NCI-H510A (cell line): Measurements from ENCODE around the gene GINS1.

ENCODE experiments used
- DNase-seq: peaks from one replicate; lab custom pipeline; 2025; lab: John Stamatoyannopoulos, UW

Gene GINS1

DNA sequence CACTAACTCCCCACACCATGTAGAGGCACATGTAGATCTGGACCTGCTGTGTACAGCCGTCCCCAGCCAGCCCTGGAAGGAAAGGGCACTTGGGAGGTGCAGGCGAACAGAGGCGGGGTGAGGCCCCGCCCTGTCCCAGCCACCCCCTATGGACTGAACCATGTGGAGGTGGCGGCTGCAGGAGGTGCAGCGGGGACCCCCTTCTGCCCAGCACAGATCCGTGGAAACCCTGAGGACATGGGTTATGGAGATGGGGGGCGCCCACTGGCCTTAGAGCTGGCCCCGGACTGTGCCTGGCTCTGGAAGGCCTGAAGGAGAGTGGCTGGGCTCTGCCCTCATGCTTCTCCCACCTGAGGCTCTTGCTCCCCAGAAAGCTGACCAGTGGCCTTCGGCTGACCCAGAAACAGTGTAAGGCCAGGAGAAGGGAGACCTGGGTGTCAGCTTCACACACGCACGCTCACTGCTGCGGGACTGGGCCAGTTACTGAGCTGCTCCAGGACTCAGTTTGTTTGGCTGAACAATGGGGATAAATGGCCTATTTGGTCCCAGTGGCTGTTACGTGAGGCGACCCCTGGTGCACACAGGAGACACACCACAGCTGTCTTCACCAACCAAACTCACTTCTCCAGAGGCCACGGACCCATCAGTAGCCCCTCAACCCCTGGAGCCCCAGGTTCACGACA, 87.2 kb downstream of the GINS1 start:
- DNase-seq: no peak

DNA sequence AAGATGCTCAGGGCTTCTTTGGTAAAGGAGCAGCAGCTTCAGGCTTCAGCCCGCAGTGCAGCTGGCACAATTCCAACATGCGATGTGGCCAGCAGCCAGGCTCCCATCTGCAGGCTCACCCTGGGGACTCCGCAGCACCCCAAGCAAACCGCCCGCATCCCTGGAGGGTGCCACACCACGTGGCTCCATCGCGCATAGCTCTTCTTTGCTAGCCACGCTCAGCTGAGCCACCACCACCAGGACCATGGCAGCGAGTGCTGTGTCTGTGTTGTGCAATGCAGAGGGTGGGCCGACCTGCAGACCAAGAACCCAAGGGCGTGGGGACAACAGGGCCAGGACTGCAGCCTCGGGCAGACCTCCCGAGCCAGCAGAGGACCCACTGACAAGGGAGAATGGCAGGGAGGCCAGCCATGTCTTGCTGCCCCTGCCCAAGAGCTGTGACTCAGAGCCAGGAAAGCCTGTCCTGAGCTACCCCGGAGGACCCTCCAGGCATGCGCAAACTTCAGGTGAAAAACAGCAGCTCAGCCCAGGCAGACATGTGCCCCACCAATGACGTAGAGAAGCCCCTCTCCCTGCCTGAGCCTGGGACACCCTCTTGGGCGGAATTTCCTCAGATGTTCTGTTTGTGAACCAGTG, 87.8 kb downstream of the GINS1 start:
- no peak for DNase-seq

DNA sequence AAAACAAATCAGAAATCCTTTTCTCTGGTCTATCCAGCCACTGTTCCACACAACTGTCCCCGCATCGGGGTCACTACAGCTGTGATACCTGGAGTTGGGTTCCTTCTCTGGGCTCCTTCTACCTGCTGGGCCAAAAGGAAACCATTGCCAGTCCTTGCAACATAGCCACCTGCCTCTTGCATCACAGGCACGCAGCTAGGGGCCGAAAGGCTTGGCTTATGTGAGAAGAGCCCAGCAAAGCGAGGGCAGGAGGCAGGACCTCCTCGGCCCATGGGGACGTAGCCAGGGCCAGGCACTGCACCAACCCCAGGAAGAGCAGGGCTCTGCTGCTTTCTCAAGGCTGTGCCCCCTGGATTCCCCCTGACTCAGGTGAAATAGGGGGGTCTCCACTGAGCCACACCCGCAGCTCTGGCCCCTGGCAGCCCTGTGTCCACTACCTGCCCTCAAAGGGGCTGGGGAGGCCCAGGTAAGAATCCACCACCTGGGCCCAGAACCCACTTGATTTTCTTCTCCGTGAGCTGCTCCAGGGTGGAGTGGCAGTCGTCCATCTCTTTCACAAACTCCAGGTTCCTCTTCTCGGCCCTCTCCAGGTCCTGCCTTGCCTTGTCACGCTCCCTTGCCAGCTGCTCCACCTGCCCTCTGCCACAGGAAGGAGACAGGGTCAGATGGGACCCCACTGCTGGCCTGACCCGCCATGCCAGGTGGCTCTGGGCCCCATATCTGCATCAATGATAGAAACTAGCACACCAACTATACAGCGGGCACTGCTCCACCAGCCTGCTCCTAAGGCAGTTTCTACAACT, 88.9 kb downstream of the GINS1 start:
- DNase-seq: no peak

DNA sequence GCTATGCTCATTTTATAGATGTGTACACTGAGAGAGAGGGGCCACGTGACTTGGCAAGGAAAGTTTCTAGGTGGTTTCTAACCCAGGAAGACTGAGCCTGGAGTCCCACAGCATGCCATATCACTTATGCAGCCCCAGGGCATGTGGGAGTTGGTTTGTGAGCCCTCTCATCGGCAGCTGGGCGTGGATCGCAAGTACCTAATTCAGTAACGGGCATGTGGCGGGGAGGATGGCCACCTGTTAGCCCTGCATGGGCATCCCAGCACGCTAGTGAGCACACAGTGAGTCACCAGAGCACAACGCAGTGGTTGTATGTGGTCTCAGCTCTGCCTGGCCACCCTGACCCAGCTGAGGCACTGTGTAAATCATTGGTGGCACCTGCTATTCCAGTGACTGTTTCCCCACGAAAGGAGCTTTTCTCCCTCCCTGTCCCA, 89.5 kb downstream of the GINS1 start:
- no peak for DNase-seq

DNA sequence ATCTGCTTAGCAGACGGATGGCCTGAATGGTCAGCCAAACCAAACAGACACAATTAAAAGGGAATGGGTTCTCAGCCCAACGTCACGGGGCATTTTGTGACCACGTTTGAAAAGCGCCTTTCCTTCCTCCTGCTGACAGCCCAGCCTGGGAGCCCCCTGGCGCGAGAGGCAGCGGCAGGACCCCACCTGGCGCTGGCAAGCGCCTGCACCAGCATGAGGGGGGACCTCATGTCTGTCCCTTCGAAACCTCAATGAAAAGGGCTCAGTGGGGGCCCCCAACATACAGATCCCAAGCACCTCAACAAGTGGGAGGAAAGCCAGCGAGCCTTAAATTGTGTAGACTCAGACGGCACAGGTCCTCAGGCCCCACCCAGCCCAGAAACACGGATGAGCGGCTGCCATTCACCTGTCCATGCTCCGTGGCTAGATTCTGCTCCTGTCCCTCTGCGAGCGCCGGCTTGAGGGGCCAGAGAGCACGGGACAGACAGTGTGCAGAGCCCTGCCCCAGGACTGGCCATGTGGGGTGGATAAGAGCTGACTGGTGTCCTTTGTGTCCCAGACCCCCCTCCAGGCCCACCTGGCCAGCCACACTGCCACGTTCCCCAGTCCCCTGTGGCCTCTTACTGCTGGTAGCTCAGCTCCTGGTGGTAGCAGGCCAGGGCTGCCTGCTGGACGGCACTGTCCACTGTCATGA, 90.3 kb downstream of the GINS1 start:
- no peak for DNase-seq
